K562 (cell line): ENCODE results near the gene IL4I1. TPM values are rescaled to one million over a fixed set of nuclear protein-coding genes. Genes with fewer than 3 reads are reported as not detected.

Source experiments
- BRF1 ChIP-seq: IDR thresholded peaks from 3 replicates; pipeline ENCODE4 v1.6.1; 2011; ENCODE audit warnings: borderline replicate concordance, mild to moderate bottlenecking; ENCODE audit not compliant: insufficient read length; ENCODE audit errors: extremely low read depth
- CBFB ChIP-seq: sonication (generic); formaldehyde crosslinking; IDR thresholded peaks from 2 replicates; pipeline ENCODE4 v1.4.0; 2020; ENCODE audit warnings: mild to moderate bottlenecking, missing genetic modification reagents
- DEAF1 ChIP-seq: fragments of 450-650 bp; formaldehyde crosslinking; IDR thresholded peaks from 2 replicates; pipeline ENCODE4 v1.4.0; 2020; ENCODE audit warnings: mild to moderate bottlenecking, moderate library complexity
- E2F3 ChIP-seq: fragments of 250-450 bp; sonication (Bioruptor Pico); IDR thresholded peaks from 2 replicates; pipeline ENCODE4 v1.4.0; 2020; ENCODE audit warnings: mild to moderate bottlenecking
- E2F8 ChIP-seq: fragments of 450-650 bp; IDR thresholded peaks from 2 replicates; pipeline ENCODE4 v1.7.1; 2018; ENCODE audit warnings: mild to moderate bottlenecking, low read depth; ENCODE audit not compliant: partially characterized antibody
- HOXB6 ChIP-seq: fragments of 250-450 bp; sonication (Bioruptor Pico); IDR thresholded peaks from 2 replicates; pipeline ENCODE4 v1.5.1; 2022; ENCODE audit warnings: mild to moderate bottlenecking, borderline replicate concordance
- LARP7 ChIP-seq: fragments of 450-650 bp; IDR thresholded peaks from 2 replicates; pipeline ENCODE4 v1.6.1; 2016
- MYBL2 ChIP-seq, 2 experiments: fragments of 450-650 bp in 1 of 2; sonication (generic) in 1 of 2; formaldehyde crosslinking in 1 of 2; IDR thresholded peaks; 2 replicates each; pipeline versions ENCODE4 v1.6.1 to v1.8.1; 2017 to 2022; ENCODE audit warnings: borderline replicate concordance in 1 of 2, inconsistent platforms in 1 of 2, low read depth in 1 of 2, mild to moderate bottlenecking in 1 of 2, missing genetic modification reagents in 1 of 2, moderate library complexity in 1 of 2
- NFRKB ChIP-seq: fragments of 450-650 bp; IDR thresholded peaks from 2 replicates; pipeline ENCODE4 v1.6.1; 2016; ENCODE audit warnings: low read depth
- RAD21 ChIP-seq, 2 experiments: fragments of 250-450 bp in 1 of 2; fragments of 450-650 bp in 1 of 2; sonication (Bioruptor Pico) in 1 of 2; formaldehyde crosslinking in 1 of 2; IDR thresholded peaks in 1 of 2; conservative IDR thresholded peaks in 1 of 2; 2 replicates each; pipeline versions ENCODE4 v1.4.0 to v1.8.0; 2020 to 2022; ENCODE audit warnings: mild to moderate bottlenecking in 2 of 2, moderate library complexity in 1 of 2
- SIN3B ChIP-seq: fragments of 450-650 bp; IDR thresholded peaks from 2 replicates; pipeline ENCODE4 v1.6.1; 2017; ENCODE audit warnings: low read depth, mild to moderate bottlenecking, moderate library complexity
- SMAD4 ChIP-seq: fragments of 250-450 bp; sonication (Bioruptor Pico); conservative IDR thresholded peaks from 2 replicates; pipeline ENCODE4 v1.8.0; 2021; ENCODE audit warnings: inconsistent platforms, mild to moderate bottlenecking, moderate library complexity
- SRSF7 ChIP-seq: fragments of 200-400 bp; formaldehyde crosslinking; optimal IDR thresholded peaks from 2 replicates; pipeline ENCODE3; 2017; ENCODE audit warnings: mild to moderate bottlenecking, low read depth, low read length
- THRAP3 ChIP-seq: fragments of 450-650 bp; IDR thresholded peaks from 2 replicates; pipeline ENCODE4 v1.6.1; 2016; ENCODE audit warnings: mild to moderate bottlenecking, inconsistent platforms, borderline replicate concordance
- ZBTB1 ChIP-seq: sonication (generic); formaldehyde crosslinking; IDR thresholded peaks from 2 replicates; pipeline ENCODE4 v1.8.1; 2023; ENCODE audit warnings: missing genetic modification reagents, low read depth, mild to moderate bottlenecking, borderline replicate concordance
- ZBTB5 ChIP-seq: fragments of 450-650 bp; IDR thresholded peaks from 2 replicates; pipeline ENCODE4 v1.6.1; 2017; ENCODE audit warnings: antibody characterized with exemption
- ZNF518B ChIP-seq: fragments of 250-450 bp; sonication (Bioruptor Pico); IDR thresholded peaks from 2 replicates; pipeline ENCODE4 v1.5.0; 2021; ENCODE audit warnings: mild to moderate bottlenecking, moderate library complexity
- polyA plus RNA-seq, 8 experiments: library from polyadenylated mRNA; depleted of rRNA in 4 of 8; stranded (reverse) in 5 of 8; unstranded in 3 of 8; fragments of >200 nt; fragmentation: Nextera tagmentation in 2 of 8; fragmentation: Illumina TruSeq in 1 of 8; extraction: Ambion mirVana in 2 of 8; extraction: Trizol in 1 of 8; gene quantifications; 2 replicates each; pipeline versions ENCODE4 v1.2.1 to v1.2.3, GENCODE V29; 2011 to 2014; ENCODE audit warnings: inconsistent platforms in 1 of 8, missing spikeins in 1 of 8
- total RNA-seq, 7 experiments: library from RNA; depleted of rRNA in 6 of 7; stranded (reverse); fragments of >200 nt in 6 of 7; fragmentation: Illumina TruSeq in 2 of 7; extraction: Trizol in 2 of 7; gene quantifications; 2 replicates each; pipeline versions ENCODE4 v1.2.1 to v1.2.3, GENCODE V29; 2011 to 2021; ENCODE audit warnings: low replicate concordance in 1 of 7

The IL4I1 gene
- total and polyA plus RNA-seq, 9 of the 15 experiments (the other 6 are each of a cell fraction or from before 2014, with no cell fraction given) = 0.06 to 0.95 (median 0.43) TPM; not detected in 2

GRCh38 chr19:49881672-49882394, 14.9 kb downstream of the IL4I1 start (continued):
- no peak for TF ChIP-seq ZNF518B
- TF ChIP-seq RAD21 (CRISPR knock-in tag; conservative IDR thresholded peaks at IDR 0.05 in 1 of 2, IDR thresholded peaks at IDR 0.05 in 1 of 2) = no peak
- no peak for TF ChIP-seq HOXB6 (CRISPR knock-in tag)
- no peak for TF ChIP-seq SMAD4 (CRISPR knock-in tag)
- no peak for TF ChIP-seq E2F3
- no peak for TF ChIP-seq LARP7
- no peak for TF ChIP-seq SRSF7
- no peak for TF ChIP-seq SIN3B
- TF ChIP-seq THRAP3 = no peak
- no peak for TF ChIP-seq NFRKB
- TF ChIP-seq E2F8 = no peak
- TF ChIP-seq ZBTB1 (CRISPR knock-in tag) = no peak
- no peak for TF ChIP-seq BRF1
- no peak for TF ChIP-seq CBFB (CRISPR knock-in tag)
- no peak for TF ChIP-seq ZBTB5
- no peak for TF ChIP-seq MYBL2 (IDR thresholded peaks at IDR 0.05; ENCODE audit: low read depth)
- TF ChIP-seq MYBL2 (CRISPR knock-in tag; IDR thresholded peaks at IDR 0.05; ENCODE audit: borderline replicate concordance) = no peak
- TF ChIP-seq DEAF1 (CRISPR knock-in tag) = no peak
